ENCODE data around the gene CCAR1.
"Not testable (repeated sequence)": the region's sequence is repeated elsewhere in the genome, so short reads cannot be mapped to it uniquely, and the experiment has no call there.

CCAR1 gene

GRCh38 chr10:68720793-68721672 is at the start of gene CCAR1:
Gene CCAR1, plus strand, starts transcription at chr10:68721239. Its CDS starts 1,266 bp downstream, at chr10:68722505.
- peak; percentile 99 for FAIRE-seq

GRCh38 chr10:68684413-68684812 is 36.6 kb upstream of the CCAR1 start:
- no peak for FAIRE-seq

- FAIRE-seq = no peak
Observed at GRCh38 chr10:68696018-68696417, 25.0 kb upstream of the CCAR1 start.

GRCh38 chr10:68697106-68697505 is 23.9 kb upstream of the CCAR1 start:
- no peak for FAIRE-seq

GRCh38 chr10:68700197-68700596 is 20.8 kb upstream of the CCAR1 start:
- FAIRE-seq = no peak

GRCh38 chr10:68705548-68705947 is 15.5 kb upstream of the CCAR1 start:
- no peak for FAIRE-seq

GRCh38 chr10:68708987-68709386 is 12.1 kb upstream of the CCAR1 start:
- FAIRE-seq = not testable (repeated sequence)

- FAIRE-seq = not testable (repeated sequence)
Observed at GRCh38 chr10:68713065-68713464, 8.0 kb upstream of the CCAR1 start.

- FAIRE-seq = no peak
Observed at GRCh38 chr10:68717435-68717834, 3.6 kb upstream of the CCAR1 start.

GRCh38 chr10:68721673-68722335 is 765 bp downstream of the CCAR1 start:
- FAIRE-seq = no peak

- FAIRE-seq = no peak
Observed at GRCh38 chr10:68725016-68725415, 4.0 kb downstream of the CCAR1 start.

GRCh38 chr10:68727146-68727545 is 6.1 kb downstream of the CCAR1 start:
- no peak for FAIRE-seq

GRCh38 chr10:68732651-68733050 is 11.6 kb downstream of the CCAR1 start:
- FAIRE-seq = no peak

- no peak for FAIRE-seq
Observed at GRCh38 chr10:68734349-68734748, 13.3 kb downstream of the CCAR1 start.

GRCh38 chr10:68735119-68735518 is 14.1 kb downstream of the CCAR1 start:
- no peak for FAIRE-seq

GRCh38 chr10:68735739-68736138 is 14.7 kb downstream of the CCAR1 start:
- not testable (repeated sequence) for FAIRE-seq

GRCh38 chr10:68740676-68741075 is 19.6 kb downstream of the CCAR1 start:
- FAIRE-seq = not testable (repeated sequence)

- FAIRE-seq = no peak
Observed at GRCh38 chr10:68742397-68742796, 21.4 kb downstream of the CCAR1 start.

GRCh38 chr10:68752711-68753350 is 31.8 kb downstream of the CCAR1 start:
- no peak for FAIRE-seq

GRCh38 chr10:68756246-68756645 is 35.2 kb downstream of the CCAR1 start:
- FAIRE-seq = no peak

GRCh38 chr10:68756766-68757165 is 35.7 kb downstream of the CCAR1 start:
- no peak for FAIRE-seq

- FAIRE-seq = no peak
Observed at GRCh38 chr10:68759223-68759863, 38.3 kb downstream of the CCAR1 start.

- no peak for FAIRE-seq
Observed at GRCh38 chr10:68759967-68760366, 38.9 kb downstream of the CCAR1 start.

Measured in A204.1 (cell line).